Psoas muscle (tissue), 8 donors: Measurements from ENCODE around the gene SBF2. TPM values are rescaled to one million over a fixed set of nuclear protein-coding genes. Genes with fewer than 3 reads are reported as not detected.
A peak's percentile ranks its signal among the peaks of the same experiment; 100 is the strongest.

Experiments used
- ATAC-seq, 4 donors: fragments of 200-7000 bp; cut with Tn5 transposase; one replicate each; pipeline ENCODE4 v1.9.1; 2020; ENCODE audit warnings: moderate library complexity in 3 of 4, mild to moderate bottlenecking in 2 of 4
- DNase-seq, 2 donors: peaks; one replicate each; pipeline ENCODE4 v3.0.0-alpha.2; 2020
- H3K27ac ChIP-seq: fragments of 200-600 bp; one replicate; pipeline ENCODE4 v1.8.0; 2022
- H3K27me3 ChIP-seq, 3 donors: fragments of 200-600 bp in 1 of 3; one replicate each; pipeline versions ENCODE4 v1.6.1 to v1.8.0; 2013 to 2022; ENCODE audit warnings: low read length in 2 of 3, mild to moderate bottlenecking in 2 of 3, moderate library complexity in 1 of 3; ENCODE audit not compliant: insufficient read depth in 3 of 3
- H3K36me3 ChIP-seq, 2 donors: fragments of 200-600 bp in 1 of 2; one replicate each; pipeline versions ENCODE4 v1.6.1 to v1.8.0; 2013 to 2022; ENCODE audit warnings: low read depth in 1 of 2, mild to moderate bottlenecking in 1 of 2, moderate library complexity in 1 of 2; ENCODE audit not compliant: insufficient read depth in 1 of 2
- H3K4me1 ChIP-seq: fragments of 200-600 bp; one replicate; pipeline ENCODE4 v1.8.0; 2022
- H3K4me3 ChIP-seq: fragments of 200-600 bp; one replicate; pipeline ENCODE4 v1.8.0; 2022; ENCODE audit warnings: mild to moderate bottlenecking
- H3K9me3 ChIP-seq: fragments of 200-600 bp; one replicate; pipeline ENCODE4 v1.8.0; 2022
- WGBS, 3 donors: extraction: QIAGEN DNeasy Blood & Tissue Kit; methylation state at CpG; one replicate each; pipeline versions ENCODE4 v1.1.6 to v1.1.7; 2013; 5-methylcytosine and 5-hydroxymethylcytosine counted together
- intact Hi-C, 2 donors: fragments of 100-400 bp; cut with DNase I; formaldehyde crosslinking; loops; one replicate each; pipeline versions ENCODE4 v1.11.0 to v1.14.2; 2022
- polyA plus RNA-seq, 3 donors: library from polyadenylated mRNA; stranded (reverse); fragments of 200-250 nt; gene quantifications; one replicate each; pipeline ENCODE4 v1.2.3, GENCODE V29; 2013
- total RNA-seq, 4 donors: library from RNA; stranded (reverse); fragmentation: NEBNext Ultra II Directional in 2 of 4; extraction: Animal tissue kit (Norgen Biotek cat#: 25700) in 2 of 4; gene quantifications; one replicate each; pipeline versions ENCODE4 v1.2.1 to v1.2.4, GENCODE V29; 2021 to 2023
- TF ChIP-seq, protein P1 (sequence below): fragments of 200-600 bp; IDR thresholded peaks from one replicate; pipeline ENCODE4 v1.8.0; 2022; ENCODE audit warnings: antibody characterized with exemption
- donor health status: healthy with polysubstance abuse.
- donor health status: DM: no; HTN: no; CAD: no; lungs with moderate emphysema.
- donor health status: Bipolar disorder and iron deficiency.
- donor health status: healthy.
- donor health status: DM: yes; HTN: yes; CAD: no.
- donor health status: DM: no; HTN: no; CAD: no.
- donor health status: DM: no; HTN: no; CAD: no.
- donor health status: DM: yes; HTN: yes; CAD: no.

The SBF2 gene
- total and polyA plus RNA-seq, 7 donors, result 3.3 to 12.6 (median 10.6) TPM

DNA sequence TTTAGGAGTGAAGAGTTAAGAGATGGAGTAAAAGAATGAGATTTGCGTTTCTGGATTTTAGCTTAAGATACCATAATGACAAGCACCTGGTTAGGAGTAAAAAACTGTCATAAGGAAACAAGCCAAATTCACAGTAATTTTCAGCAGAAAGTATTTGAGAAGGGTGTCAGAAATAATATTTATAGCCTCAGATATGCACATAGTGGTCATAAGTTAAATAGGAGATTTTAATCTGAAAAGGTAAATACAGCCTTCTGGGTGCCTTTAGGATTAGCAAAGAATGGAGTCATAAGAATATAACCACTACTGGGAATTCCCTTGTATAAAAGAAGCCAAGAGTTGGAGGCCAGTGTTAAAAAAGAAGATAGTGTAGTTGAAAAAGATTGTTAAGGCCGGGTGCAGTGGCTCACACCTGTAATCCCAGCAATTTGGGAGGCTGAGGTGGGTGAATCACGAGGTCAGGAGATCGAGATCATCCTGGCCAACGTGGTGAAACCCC, 470.1 kb downstream of the SBF2 start:
- TF ChIP-seq, protein P1, sequence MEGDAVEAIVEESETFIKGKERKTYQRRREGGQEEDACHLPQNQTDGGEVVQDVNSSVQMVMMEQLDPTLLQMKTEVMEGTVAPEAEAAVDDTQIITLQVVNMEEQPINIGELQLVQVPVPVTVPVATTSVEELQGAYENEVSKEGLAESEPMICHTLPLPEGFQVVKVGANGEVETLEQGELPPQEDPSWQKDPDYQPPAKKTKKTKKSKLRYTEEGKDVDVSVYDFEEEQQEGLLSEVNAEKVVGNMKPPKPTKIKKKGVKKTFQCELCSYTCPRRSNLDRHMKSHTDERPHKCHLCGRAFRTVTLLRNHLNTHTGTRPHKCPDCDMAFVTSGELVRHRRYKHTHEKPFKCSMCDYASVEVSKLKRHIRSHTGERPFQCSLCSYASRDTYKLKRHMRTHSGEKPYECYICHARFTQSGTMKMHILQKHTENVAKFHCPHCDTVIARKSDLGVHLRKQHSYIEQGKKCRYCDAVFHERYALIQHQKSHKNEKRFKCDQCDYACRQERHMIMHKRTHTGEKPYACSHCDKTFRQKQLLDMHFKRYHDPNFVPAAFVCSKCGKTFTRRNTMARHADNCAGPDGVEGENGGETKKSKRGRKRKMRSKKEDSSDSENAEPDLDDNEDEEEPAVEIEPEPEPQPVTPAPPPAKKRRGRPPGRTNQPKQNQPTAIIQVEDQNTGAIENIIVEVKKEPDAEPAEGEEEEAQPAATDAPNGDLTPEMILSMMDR, result no peak
- 86 to 94% (median 89%) methylated on average over 5 of the region's 5 CpGs for WGBS, 3 donors
- Histone ChIP-seq H3K36me3 (peaks cover 0 to 7% of the 10 kb centered on the region in 2 donors), H3K27me3 (no peaks in the 10 kb centered on the region), H3K4me3 (no peak overlapping the region), H3K27ac (no peak overlapping the region), H3K4me1 (no peaks in the 10 kb centered on the region), H3K9me3 (no peaks in the 10 kb centered on the region)
- ATAC-seq, result no peak
- DNase-seq, result no peak
- intact Hi-C loops, result no loop called here

DNA sequence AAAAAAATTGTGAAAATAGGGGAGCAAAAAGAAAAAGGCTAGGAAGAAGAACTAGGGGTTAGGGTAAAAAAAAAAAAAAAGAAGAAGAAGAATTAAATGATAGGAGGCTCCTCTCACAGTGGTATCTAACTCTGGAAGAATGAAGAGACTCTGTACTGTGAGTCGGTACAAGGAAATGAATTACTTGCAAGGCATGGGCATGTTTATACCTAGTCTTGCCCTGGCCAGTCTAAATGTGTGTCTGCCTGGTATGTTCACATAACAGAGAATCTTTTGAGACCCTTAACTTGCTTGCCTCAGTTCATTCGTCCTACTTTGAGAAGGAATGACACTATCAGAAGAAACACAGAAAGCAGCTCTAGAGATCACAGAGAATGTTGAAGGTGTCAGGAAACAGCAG, 470.6 kb downstream of the SBF2 start:
- no peaks in the 10 kb centered on the region for H3K9me3 ChIP-seq
- H3K4me1 ChIP-seq, result no peaks in the 10 kb centered on the region
- intact Hi-C loops, result no loop called here
- no peak for DNase-seq
- H3K27ac ChIP-seq, result no peak overlapping the region
- no peak for ATAC-seq
- TF ChIP-seq, protein P1, result no peak
- WGBS, 3 donors, result 96 to 98% (median 96%) methylated on average over 2 of the region's 2 CpGs
- peaks cover 0 to 11% of the 10 kb centered on the region in 2 donors for H3K36me3 ChIP-seq
- H3K27me3 ChIP-seq, result no peaks in the 10 kb centered on the region
- H3K4me3 ChIP-seq, result no peak overlapping the region

DNA sequence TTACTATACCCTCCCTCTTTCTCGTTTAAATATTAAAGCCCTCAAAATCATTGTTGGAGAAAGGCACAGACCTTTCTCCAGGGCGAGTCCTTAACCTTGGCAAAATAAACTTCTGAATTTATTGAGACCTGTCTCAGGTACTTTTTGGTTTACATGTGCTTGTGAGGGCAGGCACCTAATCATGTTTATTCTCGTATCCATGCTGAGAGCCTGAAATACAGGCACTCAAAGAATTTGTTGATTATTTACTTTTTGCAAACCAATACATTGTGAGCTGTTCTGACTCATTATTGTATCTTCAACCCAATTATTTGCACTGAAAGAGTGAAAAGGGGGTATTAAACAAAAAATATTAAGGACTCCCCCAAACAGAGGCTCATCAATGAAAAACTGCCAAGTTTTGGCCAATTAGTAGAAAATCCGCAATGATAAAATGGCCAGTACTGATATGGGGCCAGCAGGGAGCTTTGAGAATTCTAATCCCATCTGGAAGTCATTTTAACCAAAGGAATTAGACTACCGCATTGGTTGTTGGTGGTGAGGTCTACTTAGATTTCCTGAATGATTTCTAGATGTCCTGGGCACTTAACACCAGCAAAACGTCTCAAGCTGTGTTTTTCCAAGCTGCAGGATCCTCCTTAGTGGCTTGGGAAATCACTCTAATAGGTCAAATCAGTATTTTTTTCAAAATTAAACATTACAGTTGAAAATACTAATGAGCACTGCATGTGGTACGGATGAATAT, 472.8 kb downstream of the SBF2 start:
- WGBS, 3 donors, result 84 to 88% (median 85%) methylated on average over 7 of the region's 7 CpGs
- DNase-seq (no peak), ATAC-seq (peak in 1 of 4 donors; percentile 54)
- no peak overlapping the region for H3K27ac ChIP-seq
- peaks cover 0 to 5% of the 10 kb centered on the region in 2 donors for H3K36me3 ChIP-seq
- no peak overlapping the region for H3K4me3 ChIP-seq
- no peaks in the 10 kb centered on the region for H3K4me1 ChIP-seq
- intact Hi-C loops, result no loop called here
- no peaks in the 10 kb centered on the region for H3K27me3 ChIP-seq
- H3K9me3 ChIP-seq, result no peaks in the 10 kb centered on the region
- TF ChIP-seq, protein P1, result no peak

DNA sequence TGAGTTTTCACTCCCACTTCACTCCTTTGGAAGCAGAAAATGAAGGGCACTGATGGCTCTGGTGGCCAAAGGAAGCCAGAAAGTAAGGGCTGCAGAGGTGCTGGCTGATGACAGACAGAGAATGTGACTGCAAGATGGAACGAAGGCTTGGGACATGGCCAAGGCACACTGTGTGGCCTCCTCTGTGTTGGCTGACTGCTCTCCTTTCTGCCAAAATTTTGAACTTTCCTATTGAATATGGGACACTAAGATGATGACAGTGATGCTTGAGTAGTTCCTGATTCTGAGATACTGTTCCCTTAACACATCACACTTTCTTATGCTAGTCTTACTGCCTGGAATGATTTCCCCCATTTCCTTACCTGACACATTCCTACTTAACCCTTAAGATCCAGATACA, 473.8 kb downstream of the SBF2 start:
- H3K27ac ChIP-seq, result no peak overlapping the region
- TF ChIP-seq, protein P1, result no peak
- 0 to 19% (median 10%) methylated on average over 1 of the region's 1 CpG for WGBS, 3 donors
- H3K9me3 ChIP-seq, result no peaks in the 10 kb centered on the region
- ATAC-seq (peak in 3 of 4 donors; percentile 41 to 59 (median 51)), DNase-seq (peak in 1 of 2 donors; percentile 60)
- H3K4me1 ChIP-seq, result no peaks in the 10 kb centered on the region
- no peaks in the 10 kb centered on the region for H3K27me3 ChIP-seq
- intact Hi-C loops, result no loop called here
- peaks cover 0 to 5% of the 10 kb centered on the region in 2 donors for H3K36me3 ChIP-seq
- no peak overlapping the region for H3K4me3 ChIP-seq
